ENCODE results near the gene CENATAC.
"Not testable (repeated sequence)": the region's sequence is repeated elsewhere in the genome, so short reads cannot be mapped to it uniquely, and the experiment has no call there.

Gene CENATAC

GRCh38 chr11:118997627-118998387 lies at the start of gene CENATAC:
Gene CENATAC, plus strand, starts transcription at chr11:118998138. Its CDS starts 60 bp downstream, at chr11:118998198.
- DNase-seq, result peak; percentile 87

DNA sequence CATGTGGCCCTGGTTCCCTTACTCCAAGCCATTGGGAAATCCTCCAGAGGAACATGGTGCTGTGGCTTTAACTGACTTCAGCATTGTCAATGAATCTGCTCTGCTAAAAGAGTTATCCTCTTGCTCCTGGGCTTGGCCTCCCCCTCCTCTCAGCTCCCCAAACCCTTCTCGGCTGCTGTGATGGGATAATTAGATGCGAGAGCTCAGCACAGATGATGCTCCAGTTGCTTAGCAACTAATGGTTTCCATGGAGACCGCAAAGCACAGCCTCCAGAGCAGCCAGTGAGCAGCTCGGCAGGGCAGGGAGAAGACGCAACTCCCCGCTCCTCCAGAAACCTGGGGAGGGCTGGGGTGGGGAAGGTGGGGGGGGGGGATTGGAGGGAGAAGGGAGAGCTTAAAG lies 44.7 kb upstream of the CENATAC start:
- no peak for DNase-seq

- not testable (repeated sequence) for DNase-seq
These were observed 44.0 kb upstream of the CENATAC start for GRCh38 chr11:118953976-118954375.

DNA sequence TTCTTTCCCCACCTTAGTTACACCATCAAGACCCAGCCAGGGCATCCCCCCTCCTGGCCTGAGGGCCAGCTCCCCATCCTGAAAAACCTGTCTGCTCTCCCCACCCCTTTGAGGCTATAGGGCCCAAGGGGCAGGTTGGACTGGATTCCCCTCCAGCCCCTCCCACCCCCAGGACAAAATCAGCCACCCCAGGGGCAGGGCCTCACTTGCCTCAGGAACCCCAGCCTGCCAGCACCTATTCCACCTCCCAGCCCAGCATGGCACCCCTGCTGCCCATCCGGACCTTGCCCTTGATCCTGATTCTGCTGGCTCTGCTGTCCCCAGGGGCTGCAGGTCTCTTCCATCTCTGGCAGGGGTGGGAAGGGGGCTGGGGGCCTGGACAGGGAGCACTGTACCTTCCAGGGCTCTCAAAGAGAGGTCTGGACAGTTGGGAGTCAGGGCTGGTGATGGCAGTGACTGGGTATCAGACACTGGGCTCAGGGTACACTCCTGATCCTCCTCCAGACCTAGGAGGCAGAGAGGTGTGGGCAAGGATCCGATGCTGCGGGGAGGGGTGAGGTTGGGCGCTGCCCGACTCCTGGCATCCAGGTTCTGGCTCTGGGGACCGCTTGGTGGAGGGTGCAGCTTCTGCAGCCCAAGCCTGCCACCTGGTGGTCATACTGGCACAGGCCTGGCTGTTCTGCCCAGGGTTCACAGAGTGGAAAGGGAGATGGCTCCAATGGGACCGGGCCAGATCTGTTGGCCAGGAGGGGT lies 41.7 kb upstream of the CENATAC start, which contains the start of gene UPK2:
TSS of gene UPK2 (plus strand) at position 205 of the 753 bp plus-strand sequence. CDS start at position 258, 53 bp downstream.
- DNase-seq, result peak; percentile 67

GRCh38 chr11:118956847-118957469 lies 41.0 kb upstream of the CENATAC start:
- no peak for DNase-seq

DNA sequence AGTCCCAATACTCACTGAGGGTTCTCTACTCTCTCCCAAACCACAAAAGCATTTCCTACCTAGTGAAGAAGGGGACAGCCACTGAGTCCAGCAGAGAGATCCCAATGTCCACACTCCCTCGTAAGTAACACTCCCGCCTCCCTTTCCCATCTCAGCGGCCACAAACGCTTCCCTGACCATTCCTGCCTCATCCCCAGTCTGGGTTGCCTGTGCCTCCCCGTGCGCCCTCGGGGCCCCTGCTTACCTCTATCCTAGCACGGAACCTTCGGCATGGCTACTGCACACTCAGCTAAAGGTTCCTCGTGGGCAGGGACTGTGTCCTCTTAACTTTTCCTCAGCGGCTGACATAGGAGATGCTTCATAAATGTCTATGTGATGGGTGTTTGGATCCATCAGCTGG lies 40.4 kb upstream of the CENATAC start:
- no peak for DNase-seq

GRCh38 chr11:118957968-118958367 lies 40.0 kb upstream of the CENATAC start:
- no peak for DNase-seq

- DNase-seq, result no peak
These were observed 39.4 kb upstream of the CENATAC start for GRCh38 chr11:118958577-118958976.

DNA sequence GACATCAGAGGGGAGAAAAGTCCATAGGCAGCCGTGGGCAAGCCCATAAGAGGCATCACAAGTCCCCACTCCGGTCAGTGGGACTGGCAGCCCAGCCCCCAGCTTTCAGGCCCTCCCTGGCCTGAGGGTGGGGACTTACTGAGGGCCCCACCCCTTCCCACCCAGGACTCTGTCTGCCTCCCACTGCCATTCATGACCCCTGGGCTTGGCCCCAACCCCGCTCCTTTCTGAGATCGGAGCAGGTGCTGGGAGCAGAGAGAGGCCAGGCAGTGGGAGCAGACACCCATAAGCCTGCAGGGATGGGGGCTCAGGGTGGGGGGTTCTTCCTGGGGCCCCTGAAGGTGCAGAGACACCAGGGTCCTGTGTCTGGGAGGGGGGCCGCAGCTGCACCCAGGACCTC lies 36.7 kb upstream of the CENATAC start:
- no peak for DNase-seq

- no peak for DNase-seq
These were observed 36.3 kb upstream of the CENATAC start for GRCh38 chr11:118961591-118961990.

DNA sequence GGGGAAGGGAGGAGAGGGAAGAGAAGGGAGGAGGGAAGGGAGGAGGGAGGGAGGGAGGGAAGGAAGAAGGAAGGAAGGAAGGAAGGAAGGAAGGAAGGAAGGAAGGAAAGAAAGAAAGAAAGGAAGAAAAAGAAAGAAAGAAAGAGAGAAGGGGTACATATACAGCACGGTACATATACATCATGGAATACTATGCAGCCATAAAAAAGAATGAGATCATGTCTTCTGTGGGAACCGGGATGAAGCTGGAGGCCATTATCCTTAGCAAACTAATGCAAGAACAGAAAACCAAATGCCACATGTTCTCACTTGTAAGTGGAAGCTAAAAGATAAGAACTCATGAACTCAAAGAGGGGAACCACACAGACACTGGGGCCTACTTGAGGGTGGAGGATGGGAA lies 28.4 kb upstream of the CENATAC start:
- DNase-seq, result not testable (repeated sequence)

GRCh38 chr11:118971646-118972045 lies 26.3 kb upstream of the CENATAC start, which contains the start of gene FOXR1:
Gene FOXR1, plus strand, starts transcription at chr11:118971761. Its CDS starts 171 bp downstream, at chr11:118971932.
- DNase-seq, result no peak

DNA sequence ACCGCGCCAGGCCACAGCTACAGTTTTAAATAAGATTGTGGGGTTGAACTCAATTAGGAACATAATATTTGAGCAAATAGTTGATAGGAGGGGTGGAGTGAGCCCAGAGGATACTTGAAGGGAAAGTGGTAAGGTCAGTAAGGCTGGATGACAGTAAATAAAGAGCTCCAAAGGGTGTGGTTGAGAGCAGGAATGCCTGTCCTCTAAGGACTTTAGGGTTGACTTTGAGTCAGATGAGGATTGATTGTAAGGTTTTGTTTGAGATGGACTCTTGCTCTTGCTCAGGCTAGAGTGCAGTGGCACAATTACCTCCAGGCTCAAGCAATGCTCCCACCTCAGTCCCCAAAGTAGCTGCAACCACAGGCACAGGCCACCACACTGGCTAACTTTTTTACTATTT lies 24.0 kb upstream of the CENATAC start:
- no peak for DNase-seq

DNA sequence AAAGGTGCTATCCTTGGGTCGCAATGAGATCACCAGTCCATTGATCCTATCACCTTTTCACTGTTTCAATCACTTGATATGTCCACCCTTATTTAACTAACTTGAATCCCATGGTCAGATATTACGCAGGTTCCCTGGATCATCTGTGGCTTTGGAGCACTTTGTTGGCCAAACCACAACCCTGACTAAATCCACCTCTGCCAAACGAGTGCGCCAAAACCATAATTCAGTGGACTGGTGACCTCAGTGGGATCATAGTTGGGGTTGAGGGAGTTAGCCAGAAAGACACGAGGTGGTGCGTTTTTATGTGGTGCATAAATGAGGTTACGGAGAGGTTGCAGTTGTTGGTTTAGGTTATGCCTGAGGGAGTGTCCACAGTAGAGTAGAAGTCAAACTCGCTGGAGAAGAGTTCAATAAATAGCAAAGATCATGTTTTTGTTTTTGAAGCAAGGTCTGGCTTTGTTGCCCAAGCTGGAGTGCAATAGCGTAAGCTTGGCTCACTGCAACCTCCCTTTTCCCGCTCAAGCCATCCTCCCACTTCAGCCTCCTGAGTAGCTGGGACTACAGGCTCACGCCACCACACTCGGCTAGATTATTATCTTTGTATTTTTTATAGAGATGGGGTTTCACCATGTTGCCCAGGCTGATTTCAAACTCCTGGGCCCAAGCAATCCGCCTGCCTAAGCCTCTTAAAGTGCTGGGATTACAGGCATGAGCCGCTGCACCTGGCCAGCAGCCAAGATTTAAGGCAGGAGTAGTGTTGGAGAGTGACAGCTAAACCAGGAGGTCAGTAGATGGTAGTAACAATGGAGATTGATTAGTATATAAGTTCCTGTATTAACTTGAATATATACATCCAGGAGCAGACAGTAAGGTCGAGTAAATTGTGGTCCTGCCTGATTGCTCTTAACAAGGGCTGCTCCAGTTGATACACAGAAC lies 21.9 kb upstream of the CENATAC start:
- no peak for DNase-seq

DNA sequence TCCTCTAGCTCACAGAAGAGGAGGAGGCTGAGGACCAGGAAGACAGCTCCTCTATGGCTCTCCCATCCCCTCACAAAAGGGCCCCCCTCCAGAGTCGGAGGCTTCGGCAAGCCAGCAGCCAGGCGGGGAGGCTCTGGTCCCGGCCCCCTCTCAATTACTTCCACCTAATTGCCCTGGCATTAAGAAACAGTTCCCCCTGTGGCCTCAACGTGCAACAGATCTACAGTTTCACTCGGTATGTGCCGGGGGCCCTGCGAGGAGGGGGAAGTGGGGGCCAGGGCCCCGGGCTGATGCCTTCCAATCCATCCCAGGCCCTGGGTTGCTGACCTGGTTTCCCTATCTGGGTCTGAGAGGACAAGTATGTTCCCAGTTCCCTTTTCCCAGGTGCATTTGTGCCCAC lies 18.5 kb upstream of the CENATAC start:
- DNase-seq, result no peak

DNA sequence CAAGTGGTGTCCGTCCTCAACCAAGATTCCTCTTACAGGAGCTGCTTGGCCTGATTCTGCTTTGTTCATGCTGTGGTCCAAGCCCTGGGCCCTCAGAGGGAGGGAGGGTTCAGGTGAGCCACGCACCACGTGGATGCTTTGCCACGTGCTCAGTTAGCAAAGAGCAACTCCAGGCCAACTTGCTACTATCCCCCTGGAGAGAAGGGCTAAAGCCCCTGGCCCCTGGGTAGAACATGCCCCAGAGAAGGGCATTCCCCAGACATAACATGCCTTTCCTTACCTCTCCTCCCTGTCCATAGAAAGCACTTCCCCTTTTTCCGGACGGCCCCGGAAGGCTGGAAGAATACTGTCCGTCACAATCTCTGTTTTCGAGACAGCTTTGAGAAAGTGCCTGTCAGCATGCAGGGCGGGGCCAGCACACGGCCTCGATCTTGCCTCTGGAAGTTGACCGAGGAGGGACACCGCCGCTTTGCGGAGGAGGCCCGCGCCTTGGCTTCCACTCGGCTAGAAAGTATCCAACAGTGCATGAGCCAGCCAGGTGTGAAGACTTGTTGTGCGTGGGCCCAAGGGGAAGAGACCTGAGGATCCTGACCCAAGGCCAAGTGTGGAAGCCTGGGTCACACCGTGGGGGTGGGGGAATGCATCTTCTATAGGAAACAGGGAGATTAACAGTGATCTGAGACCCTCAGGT lies 17.6 kb upstream of the CENATAC start:
- DNase-seq, result no peak

GRCh38 chr11:118984337-118984736 lies 13.6 kb upstream of the CENATAC start:
- DNase-seq, result not testable (repeated sequence)

GRCh38 chr11:118984825-118985224 lies 13.1 kb upstream of the CENATAC start:
- no peak for DNase-seq

DNA sequence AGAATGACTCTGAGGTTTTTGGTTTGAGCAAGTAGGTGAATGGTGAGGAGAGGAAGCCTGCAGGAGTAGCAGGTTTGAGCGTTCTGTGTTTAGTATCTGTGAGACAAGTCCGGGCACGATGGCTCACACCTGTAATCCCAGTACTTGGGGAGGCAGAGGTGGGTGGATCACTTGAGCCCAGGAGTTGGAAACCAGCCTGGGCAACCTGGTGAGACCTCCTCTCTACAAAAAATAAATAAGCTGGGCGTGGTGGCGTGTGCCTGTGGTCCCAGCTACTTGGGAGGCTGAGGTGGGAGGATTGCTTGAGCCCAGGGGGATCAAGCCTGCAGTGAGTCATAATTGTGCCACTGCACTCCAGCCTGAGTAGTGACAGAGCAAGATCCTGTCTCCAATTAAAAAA lies 9.7 kb upstream of the CENATAC start:
- no peak for DNase-seq

DNA sequence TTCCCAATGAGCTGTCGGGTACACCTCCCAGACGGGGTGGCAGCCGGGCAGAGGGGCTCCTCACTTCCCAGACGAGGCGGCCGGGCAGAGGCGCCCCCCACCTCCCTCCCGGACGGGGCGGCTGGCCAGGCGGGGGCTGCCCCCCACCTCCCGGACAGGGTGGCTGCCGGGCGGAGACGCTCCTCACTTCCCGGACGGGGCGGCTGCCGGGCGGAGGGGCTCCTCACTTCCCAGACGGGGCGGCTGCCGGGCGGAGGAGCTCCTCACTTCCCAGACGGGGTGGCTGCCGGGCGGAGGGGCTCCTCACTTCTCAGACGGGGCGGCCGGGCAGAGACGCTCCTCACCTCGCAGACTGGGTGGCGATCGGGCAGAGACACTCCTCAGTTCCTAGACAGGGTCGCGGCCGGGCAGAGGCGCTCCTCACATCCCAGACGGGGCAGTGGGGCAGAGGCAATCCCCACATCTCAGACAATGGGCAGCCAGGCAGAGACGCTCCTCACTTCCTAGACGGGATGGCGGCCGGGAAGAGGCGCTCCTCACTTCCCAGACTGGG lies 6.4 kb upstream of the CENATAC start:
- DNase-seq, result not testable (repeated sequence)

GRCh38 chr11:118996926-118997626 lies 862 bp upstream of the CENATAC start:
- DNase-seq, result no peak
